GM15510 (cell line): ENCODE results near the gene TMEM185A.

Source experiments
- POLR2A ChIP-seq: IDR thresholded peaks from 3 replicates; pipeline ENCODE4 v1.6.1; 2011; ENCODE audit warnings: borderline replicate concordance; ENCODE audit not compliant: insufficient read length; ENCODE audit errors: extremely low read depth

Gene TMEM185A

DNA sequence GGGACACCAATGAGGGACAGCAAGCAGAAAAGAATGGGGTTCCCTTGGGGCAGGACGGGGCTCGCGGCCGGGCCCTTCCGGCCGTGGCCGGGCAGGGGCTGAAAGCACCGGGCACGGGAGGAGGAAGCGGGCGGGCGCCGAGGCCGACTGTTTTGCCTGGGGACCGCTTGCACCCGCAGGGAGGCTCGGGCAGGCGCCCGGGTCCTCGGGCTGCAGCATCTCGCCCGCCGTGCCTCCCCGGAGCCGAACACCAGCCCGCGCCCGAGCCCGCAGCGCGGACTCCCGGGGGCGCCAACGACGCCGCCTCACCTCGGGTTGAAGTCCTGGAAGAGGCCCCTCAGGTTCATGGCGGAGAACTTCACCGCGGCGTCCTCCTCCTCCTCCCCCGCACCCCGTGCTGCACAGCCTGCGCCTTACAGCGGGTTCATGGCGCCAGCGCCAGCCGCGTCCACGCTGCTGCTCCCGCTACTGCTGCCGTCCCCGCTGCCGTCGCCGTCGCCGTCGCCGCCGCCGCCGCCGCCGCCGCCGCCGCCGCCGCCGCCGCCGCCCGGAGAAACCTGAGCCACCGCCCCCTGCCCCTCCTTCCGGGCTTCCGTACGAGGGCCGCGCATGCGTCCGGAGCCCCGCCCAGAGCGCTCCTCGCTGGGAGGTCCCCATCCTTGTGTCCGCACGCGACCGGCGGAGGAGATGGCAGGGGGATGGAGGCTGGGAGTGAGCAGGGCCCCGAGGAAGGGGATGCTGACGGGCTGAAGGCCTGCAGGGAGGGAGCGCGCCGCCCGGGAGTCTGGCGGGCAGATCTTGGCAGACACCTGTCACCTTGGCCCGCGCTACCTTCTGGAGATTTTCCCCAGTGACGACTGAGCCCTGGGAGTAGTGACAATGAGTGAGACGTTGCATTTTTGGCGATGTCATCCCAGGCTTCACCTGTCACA, at the start of gene TMEM185A:
TMEM185A (minus strand) TSS at position 559 of the 932 bp plus-strand sequence; CDS start at position 347, 212 bp downstream.
- TF ChIP-seq POLR2A, result peak; percentile 64

DNA sequence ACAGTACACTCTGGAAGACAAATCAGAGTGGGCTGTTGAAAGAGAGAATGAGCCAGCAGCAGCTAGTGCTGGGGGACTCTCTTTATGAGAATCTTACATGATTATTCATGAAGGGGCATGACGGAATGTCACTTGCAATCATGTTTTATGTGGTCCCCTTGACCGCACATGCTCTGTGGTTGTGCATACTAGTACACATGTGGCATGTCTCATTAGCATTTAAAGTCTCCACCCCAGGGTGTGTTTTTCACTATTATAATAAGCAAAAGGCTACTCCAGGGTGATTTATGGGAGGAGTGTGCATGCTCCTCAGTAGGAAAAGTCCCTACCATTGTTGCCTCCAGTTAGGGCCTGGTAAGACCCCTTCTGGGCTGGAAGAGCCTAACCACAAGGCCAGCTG, 49.6 kb upstream of the TMEM185A start:
- TF ChIP-seq POLR2A, result no peak

DNA sequence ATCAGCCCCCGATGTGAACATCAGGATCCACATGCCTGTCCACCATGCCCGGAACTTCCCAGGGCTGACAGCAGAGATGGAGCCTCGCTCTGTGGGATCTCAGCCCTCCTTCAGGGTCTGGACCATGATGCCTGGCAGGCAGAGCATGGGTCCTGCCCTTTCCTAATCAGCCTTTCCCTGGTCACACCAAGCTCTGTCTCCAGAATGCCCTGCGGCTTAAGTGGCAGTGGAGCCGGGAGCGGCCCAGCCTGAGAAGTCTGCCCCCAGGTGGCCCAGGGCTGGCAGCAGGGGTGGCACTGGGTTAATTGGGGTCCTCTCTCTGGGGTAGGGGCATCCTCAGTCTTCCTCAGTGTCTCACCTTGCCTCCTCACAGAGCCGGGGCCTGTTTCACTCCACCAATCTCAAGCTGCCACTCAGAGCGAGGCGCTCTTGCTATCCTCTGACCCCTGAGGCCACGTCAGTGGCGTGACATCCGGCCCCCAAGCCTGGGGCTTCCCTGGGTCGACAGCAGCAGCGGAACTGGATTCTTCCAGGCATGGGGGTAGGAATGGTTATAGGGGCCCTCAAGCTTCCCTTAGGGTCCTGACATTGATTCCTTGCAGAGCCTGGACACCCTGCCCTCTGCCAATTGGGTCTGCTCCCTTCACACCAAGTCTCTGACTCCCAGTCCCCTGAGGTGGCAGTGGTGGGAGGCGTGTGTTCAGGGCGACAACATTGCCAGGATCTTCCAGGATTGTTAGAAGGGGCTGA, 20.8 kb upstream of the TMEM185A start:
- no peak for TF ChIP-seq POLR2A

DNA sequence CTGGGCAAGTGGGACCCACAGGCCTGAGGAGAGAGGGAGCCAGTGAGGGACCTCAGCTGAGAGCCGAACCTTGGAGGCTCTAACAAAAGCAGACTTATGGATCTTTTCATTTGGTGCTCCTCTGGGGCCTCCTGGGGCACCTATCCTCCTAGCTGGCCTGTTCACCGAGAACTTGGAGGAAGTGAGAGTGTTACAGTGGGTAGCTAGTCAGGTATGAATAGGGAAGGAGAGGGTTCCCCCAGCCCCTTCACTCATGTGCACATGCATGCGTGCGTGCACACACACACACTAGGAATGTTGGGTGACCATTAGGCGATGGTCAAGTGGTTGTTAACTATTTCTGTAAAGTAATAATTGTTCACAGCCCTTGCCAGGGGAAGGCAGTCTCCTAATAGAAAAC, 18.6 kb upstream of the TMEM185A start:
- TF ChIP-seq POLR2A, result no peak

DNA sequence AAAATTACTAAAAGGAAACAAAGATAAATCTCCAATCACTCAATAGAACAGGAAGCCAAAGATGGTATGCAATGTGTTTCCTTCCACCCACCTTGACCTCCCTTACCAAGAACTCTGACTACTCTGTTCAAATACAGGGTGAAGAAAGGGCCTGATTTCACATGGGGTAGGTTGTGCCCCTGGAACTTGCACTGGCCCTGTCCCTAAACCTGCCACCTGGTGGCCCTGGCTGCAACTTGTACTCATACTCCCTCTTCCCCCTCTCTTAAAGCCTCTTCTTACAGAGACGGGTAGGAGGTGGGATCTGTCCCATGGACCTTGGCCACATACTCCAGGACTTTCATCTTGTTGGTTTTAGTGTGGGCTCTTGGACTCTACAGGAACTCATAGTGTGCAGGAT, 17.3 kb upstream of the TMEM185A start:
- TF ChIP-seq POLR2A, result no peak

DNA sequence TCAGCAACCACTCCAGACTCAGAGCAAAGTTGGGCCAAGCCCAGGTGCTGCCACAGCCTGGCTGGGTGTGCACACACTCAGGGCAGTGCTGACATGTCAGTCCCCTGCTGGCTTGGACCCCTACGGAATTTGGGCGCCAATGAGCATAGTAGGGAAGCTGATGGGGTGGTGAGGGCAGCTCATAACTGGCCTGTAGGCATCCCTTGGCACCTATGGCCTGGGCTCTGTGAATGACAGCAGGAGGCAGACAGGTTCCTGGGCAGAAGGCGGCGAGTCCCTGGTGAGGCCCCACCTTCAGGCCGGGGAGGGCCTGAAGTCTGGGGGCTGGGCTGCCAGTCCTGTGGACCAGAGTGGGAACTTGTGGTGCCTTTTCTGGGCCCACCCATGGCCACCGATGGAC, 15.9 kb upstream of the TMEM185A start:
- TF ChIP-seq POLR2A, result no peak

DNA sequence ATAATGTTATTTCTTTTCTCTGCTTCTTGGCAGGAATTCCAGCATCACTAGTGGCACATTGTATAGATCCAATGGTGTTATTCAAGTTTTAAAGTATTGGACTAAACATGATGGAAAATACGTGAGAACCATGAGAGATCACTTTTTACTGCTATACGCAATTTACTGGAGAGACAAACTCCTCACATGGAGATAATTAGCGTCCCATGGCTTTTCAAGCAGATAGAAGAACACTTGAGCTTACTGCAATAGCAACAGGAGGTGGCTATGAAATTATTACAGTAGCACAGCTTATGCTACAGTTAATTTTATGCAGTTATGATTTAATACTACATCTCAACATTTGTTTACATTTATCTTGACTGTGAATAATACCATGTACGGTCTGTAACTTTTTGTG, 11.9 kb upstream of the TMEM185A start:
- TF ChIP-seq POLR2A, result no peak

DNA sequence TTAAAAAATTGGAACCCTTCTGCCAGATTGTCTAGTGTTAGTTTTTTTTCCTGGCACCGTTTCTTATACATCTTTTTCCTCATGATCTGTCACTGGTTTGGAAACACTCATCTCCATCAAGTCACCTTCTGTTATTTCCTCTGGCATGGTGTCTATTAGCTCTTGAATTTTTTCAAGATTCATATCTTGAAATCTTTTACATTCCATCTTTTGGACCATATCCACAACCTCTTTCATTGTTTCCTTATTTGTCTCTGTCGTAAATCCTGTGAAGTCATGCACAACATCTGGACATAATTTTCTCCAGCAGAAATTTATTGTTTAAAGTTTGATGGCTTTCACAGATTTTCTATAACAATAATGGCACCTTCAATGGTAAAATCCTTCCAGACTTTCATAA, 10.2 kb upstream of the TMEM185A start:
- no peak for TF ChIP-seq POLR2A

DNA sequence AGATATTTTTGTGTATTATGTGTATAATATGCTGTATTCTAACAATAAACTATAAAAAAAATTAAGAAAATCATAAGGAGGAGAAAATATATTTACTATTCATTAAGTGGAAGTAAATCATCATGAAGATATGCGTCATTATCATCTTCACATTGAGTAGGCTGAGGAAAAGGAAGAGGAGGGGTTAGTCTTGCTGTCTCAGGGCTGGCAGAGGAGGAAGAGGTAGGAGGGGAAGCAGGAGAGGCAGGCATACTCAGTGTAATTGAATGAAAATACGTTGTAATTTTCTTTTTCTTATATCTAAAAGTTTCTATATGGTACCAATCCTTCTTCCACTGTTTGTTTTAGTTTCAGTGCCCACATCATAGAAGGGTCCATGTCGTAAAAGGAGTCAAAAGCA, 9.8 kb upstream of the TMEM185A start:
- no peak for TF ChIP-seq POLR2A

DNA sequence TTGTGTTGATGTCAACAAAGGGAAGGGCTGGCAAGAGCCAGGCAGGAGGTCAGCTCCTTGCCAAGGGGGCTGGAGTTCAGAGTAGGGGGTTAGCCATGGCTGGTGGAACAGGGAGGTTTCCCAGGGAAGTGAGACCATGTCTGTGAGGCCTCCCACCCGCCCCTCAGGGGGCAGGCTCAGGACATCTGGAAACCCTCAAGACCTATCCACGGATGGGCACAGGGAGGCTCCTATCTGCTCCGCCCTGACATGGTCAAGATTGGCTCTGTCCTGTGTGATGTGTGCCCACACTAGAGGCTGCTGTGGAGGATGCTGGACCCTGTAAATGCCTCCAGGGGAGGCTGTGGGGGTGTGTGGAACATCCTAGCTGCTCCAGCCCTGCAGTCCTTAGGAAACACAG, 8.0 kb upstream of the TMEM185A start:
- TF ChIP-seq POLR2A, result no peak

DNA sequence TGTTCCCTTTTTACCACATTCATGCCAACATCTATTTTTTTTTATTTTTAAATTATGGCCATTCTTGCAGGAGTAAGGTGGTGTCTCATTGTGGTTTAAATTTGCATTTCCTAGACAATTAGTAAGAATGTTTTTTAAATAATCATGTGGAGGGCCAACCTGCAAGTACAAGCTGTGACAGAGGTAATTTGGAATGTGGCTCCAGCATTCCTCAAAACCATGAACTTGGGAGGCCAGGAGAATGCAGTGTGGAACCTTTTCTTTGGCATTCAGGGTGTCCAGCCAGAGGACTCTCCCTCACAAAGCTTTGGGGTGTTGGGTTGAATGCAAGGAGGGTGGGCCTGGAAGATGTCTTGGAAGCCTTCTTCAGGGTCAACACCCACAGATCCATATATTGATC, 7.3 kb upstream of the TMEM185A start:
- TF ChIP-seq POLR2A, result no peak

DNA sequence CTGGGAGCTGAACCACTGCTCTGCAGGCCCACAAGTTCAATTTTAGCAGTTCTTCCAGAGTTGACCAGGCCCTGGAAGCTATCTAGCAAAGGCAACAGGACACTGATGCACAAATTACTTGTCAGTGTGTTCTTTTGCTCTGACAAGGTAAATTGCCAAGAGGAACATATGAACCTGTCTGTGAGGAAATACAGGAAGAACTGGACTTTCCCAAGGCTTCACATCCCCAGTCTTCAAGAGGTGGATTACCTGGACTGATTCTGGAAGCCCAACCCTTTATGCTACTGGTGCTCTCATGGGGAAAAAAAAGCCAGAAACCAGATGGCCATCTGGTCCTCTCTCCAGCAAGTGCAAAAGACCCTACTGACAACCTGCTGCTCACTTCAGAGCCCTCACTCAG, 1.9 kb upstream of the TMEM185A start:
- no peak for TF ChIP-seq POLR2A

DNA sequence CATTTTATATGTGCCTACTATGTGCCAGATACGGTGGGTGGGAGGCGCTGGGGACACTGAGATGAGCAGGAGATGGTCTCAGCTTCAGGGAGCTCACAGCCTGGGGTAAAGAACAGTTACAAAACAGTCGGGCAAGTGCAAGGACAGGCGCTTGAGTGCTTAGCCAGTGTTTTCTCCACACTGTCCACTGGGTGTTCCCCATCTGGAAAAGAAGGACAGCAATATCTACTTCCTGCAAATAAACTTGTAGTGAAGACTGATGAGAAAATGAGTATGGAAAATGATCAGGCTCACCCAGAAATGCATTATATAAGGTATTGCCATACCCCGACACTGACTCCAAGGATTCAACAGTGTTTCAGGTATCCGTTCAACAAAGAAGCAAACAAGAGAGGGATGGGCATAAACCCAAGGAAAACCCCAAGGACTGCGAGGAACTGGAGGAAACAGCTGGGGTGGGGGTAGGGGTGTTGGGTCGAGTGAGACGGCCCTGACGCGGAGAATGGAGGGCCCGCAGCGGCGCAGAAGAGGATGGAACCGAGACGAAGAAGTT, 835 bp downstream of the TMEM185A start:
- no peak for TF ChIP-seq POLR2A

DNA sequence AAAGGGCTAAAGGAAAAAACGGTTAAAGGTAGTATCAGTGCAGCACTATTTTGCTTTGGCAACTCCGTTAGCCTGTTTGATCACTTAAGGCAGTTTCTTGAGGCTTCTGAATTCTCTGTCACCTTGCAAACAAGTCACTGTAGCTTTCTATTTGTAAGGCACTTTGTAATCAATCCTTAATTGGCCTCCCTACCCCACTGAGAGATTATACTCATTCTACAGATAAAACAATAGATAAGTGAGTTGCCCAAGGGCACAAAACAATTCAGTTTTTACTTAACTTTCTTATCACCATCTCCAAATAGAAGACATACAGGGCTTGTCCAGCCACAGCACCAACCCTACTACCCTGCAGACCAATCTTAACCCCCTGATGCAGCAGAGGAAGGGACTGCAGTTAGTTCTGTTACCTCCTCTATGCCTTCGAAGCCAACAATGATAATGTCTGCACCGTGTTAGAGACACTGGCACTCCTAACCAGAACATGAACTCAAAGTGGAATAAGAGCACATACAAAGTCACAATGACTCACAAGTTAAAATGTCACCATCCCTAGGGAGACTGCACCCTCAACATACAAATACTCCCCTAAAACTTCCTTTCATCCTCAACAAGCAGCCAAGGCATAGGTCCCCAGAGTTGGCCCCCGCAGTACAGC, 1.7 kb downstream of the TMEM185A start:
- no peak for TF ChIP-seq POLR2A

DNA sequence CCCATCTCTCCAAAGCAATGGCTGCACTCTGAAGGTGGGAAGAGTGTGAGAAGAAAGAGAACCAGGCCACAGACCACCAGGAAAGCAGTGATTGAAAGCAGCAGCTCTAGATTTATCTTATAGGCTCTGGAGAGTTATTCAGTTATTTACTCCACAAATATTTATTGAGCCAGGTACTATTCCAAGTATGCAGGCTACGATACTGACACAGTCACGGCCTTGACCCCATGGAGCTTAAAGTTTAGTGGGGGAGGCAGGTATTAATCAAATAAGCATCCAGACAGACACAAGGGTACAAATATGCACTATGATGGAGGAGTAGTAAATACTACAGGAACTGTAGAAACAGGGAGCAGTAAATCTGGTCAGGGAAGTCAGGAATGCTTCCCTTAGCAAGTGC, 2.8 kb downstream of the TMEM185A start:
- TF ChIP-seq POLR2A, result no peak
